Thoracic aorta (tissue), 2 donors: ENCODE measurements around the gene RFX3. TPM values are rescaled to one million over a fixed set of nuclear protein-coding genes. Genes with fewer than 3 reads are reported as not detected.

Experiments used
- ATAC-seq: fragments of 150-250 bp; one replicate; pipeline ENCODE4 v1.8.0; 2017; ENCODE audit warnings: low read depth; ENCODE audit not compliant: insufficient number of reproducible peaks, low FRiP score
- DNase-seq: peaks from one replicate; pipeline ENCODE4 v3.0.0-alpha.2; 2020; ENCODE audit warnings: low spot score
- H3K27ac ChIP-seq, 2 donors: fragments of 200-600 bp; sonication (generic); 1 replicate in 1 of 2; 2 replicates in 1 of 2; pipeline ENCODE4 v1.5.1; 2016; ENCODE audit warnings: mild to moderate bottlenecking in 2 of 2, moderate library complexity in 2 of 2
- H3K27me3 ChIP-seq: fragments of 200-600 bp; sonication (generic); replicated peaks from 2 replicates; pipeline ENCODE4 v1.6.0; 2016; ENCODE audit warnings: mild to moderate bottlenecking; ENCODE audit not compliant: insufficient read depth
- H3K36me3 ChIP-seq: fragments of 200-600 bp; sonication (generic); one replicate; pipeline ENCODE4 v1.5.1; 2016
- H3K4me1 ChIP-seq, 2 donors: fragments of 200-600 bp; sonication (generic); 1 replicate in 1 of 2; 2 replicates in 1 of 2; pipeline versions ENCODE4 v1.5.1 to v1.6.0; 2016; ENCODE audit warnings: low read depth in 2 of 2, mild to moderate bottlenecking in 1 of 2; ENCODE audit not compliant: control insufficient read depth in 1 of 2
- H3K4me3 ChIP-seq: fragments of 200-600 bp; sonication (generic); 2 replicates; pipeline ENCODE4 v1.5.1; 2016; ENCODE audit warnings: mild to moderate bottlenecking
- H3K9me3 ChIP-seq: fragments of 200-600 bp; sonication (generic); 2 replicates; pipeline ENCODE4 v1.5.1; 2016
- CTCF ChIP-seq: fragments of 200-600 bp; sonication (generic); IDR thresholded peaks from one replicate; pipeline ENCODE4 v1.5.1; 2019; ENCODE audit warnings: antibody characterized with exemption
- total RNA-seq, 2 donors: library from RNA; depleted of rRNA; stranded (reverse); fragments of >200 nt; gene quantifications; one replicate each; pipeline versions ENCODE4 v1.1.0 to v1.2.3, GENCODE V29; 2016

The RFX3 gene
- total RNA-seq, 2 donors from 2014 or later: 2.6 to 15.6 TPM

GRCh38 chr9:3239240-3239639 is 286.6 kb downstream of the RFX3 start:
- no peaks in the 10 kb centered on the region for H3K4me1 ChIP-seq
- H3K9me3 ChIP-seq: no peaks in the 10 kb centered on the region
- H3K27ac ChIP-seq: no peak overlapping the region
- DNase-seq (no peak), ATAC-seq (no peak)
- no peaks in the 10 kb centered on the region for H3K27me3 ChIP-seq
- no peak overlapping the region for H3K4me3 ChIP-seq
- H3K36me3 ChIP-seq: no peaks in the 10 kb centered on the region
- no peak for TF ChIP-seq CTCF

GRCh38 chr9:3238236-3238635 is 287.6 kb downstream of the RFX3 start:
- no peak for ATAC-seq
- Histone ChIP-seq H3K4me3 (no peak overlapping the region), H3K4me1 (no peaks in the 10 kb centered on the region), H3K9me3 (no peaks in the 10 kb centered on the region), H3K27ac (no peak overlapping the region), H3K36me3 (no peaks in the 10 kb centered on the region), H3K27me3 (no peaks in the 10 kb centered on the region)
- no peak for DNase-seq
- no peak for TF ChIP-seq CTCF

GRCh38 chr9:3237121-3237520 is 288.7 kb downstream of the RFX3 start:
- H3K9me3 ChIP-seq: no peaks in the 10 kb centered on the region
- no peak for TF ChIP-seq CTCF

GRCh38 chr9:3235497-3235896 is 290.3 kb downstream of the RFX3 start:
- TF ChIP-seq CTCF: no peak
- H3K27ac ChIP-seq: no peak overlapping the region
- H3K36me3 ChIP-seq: no peaks in the 10 kb centered on the region
- DNase-seq (no peak), ATAC-seq (no peak)
- H3K27me3 ChIP-seq: no peaks in the 10 kb centered on the region
- H3K9me3 ChIP-seq: no peaks in the 10 kb centered on the region
- H3K4me1 ChIP-seq: no peaks in the 10 kb centered on the region
- H3K4me3 ChIP-seq: no peak overlapping the region

More at GRCh38 chr9:3237121-3237520, 288.7 kb downstream of the RFX3 start:
- H3K36me3 ChIP-seq: no peaks in the 10 kb centered on the region
- no peaks in the 10 kb centered on the region for H3K4me1 ChIP-seq
- no peak overlapping the region for H3K4me3 ChIP-seq
- no peak for ATAC-seq
- no peak for DNase-seq
- no peak overlapping the region for H3K27ac ChIP-seq
- H3K27me3 ChIP-seq: no peaks in the 10 kb centered on the region

- H3K9me3 ChIP-seq: no peaks in the 10 kb centered on the region
- DNase-seq (no peak), ATAC-seq (no peak)
- no peaks in the 10 kb centered on the region for H3K4me1 ChIP-seq
- no peak for TF ChIP-seq CTCF
- no peaks in the 10 kb centered on the region for H3K27me3 ChIP-seq
- no peaks in the 10 kb centered on the region for H3K36me3 ChIP-seq
- no peak overlapping the region for H3K27ac ChIP-seq
- no peak overlapping the region for H3K4me3 ChIP-seq
Measured at GRCh38 chr9:3224931-3225330, 300.9 kb downstream of the RFX3 start.
